ENCODE measurements around the gene ZNF248.
"Not testable (repeated sequence)": the region's sequence is repeated elsewhere in the genome, so short reads cannot be mapped to it uniquely, and the experiment has no call there.

The ZNF248 gene

GRCh38 chr10:37739181-37739580 is 118.2 kb downstream of the ZNF248 start:
- no peak for DNase-seq (ENCODE audit: low spot score)

- not testable (repeated sequence) for DNase-seq (ENCODE audit: low spot score)
Measured at GRCh38 chr10:37738241-37738640, 119.2 kb downstream of the ZNF248 start.

- DNase-seq (ENCODE audit: low spot score): no peak
Measured at GRCh38 chr10:37737336-37737735, 120.1 kb downstream of the ZNF248 start.

- DNase-seq (ENCODE audit: low spot score): no peak
Measured at GRCh38 chr10:37736120-37736519, 121.3 kb downstream of the ZNF248 start.

- DNase-seq (ENCODE audit: low spot score): no peak
Measured at GRCh38 chr10:37734971-37735370, 122.4 kb downstream of the ZNF248 start.

Data from HuH-7 (cell line).